GM12878 (cell line): Measurements from ENCODE around the gene TOMM22. TPM values are rescaled to one million over a fixed set of nuclear protein-coding genes. Genes with fewer than 3 reads are reported as not detected.

Experiments
- ATAC-seq: fragments of 200-7000 bp; cut with Tn5 transposase; 3 replicates; pipeline ENCODE4 v1.9.1; 2020; ENCODE audit warnings: mild to moderate bottlenecking, moderate library complexity
- BruUV-seq: library from RNA; stranded (reverse); fragments of 400-500 nt; replicated peaks from 2 replicates; lab custom pipeline; 2021; lab: Mats Ljungman, UMichigan
- CTCF ChIA-PET: fragments of 300-600 bp; sonication (Branson Sonifier 250); formaldehyde crosslinking; extraction: SDS; loops from one replicate; lab custom pipeline; 2021; ENCODE audit warnings: inconsistent platforms; lab: Yijun Ruan, JAX
- POLR2A ChIA-PET: fragments of 350-600 bp; formaldehyde crosslinking; extraction: SDS; loops from one replicate; lab custom pipeline; 2021; ENCODE audit warnings: inconsistent platforms; lab: Charles Lee
- RAD21 ChIA-PET: fragments of 300-600 bp; sonication (Branson Sonifier 250); formaldehyde crosslinking; loops from one replicate; lab custom pipeline; 2023; ENCODE audit warnings: antibody characterized with exemption; ENCODE audit not compliant: unreplicated experiment; lab: Charles Lee
- SMC1A ChIA-PET: fragments of 300-600 bp; sonication (Branson Sonifier 250); formaldehyde crosslinking; loops from one replicate; lab custom pipeline; 2023; ENCODE audit not compliant: unreplicated experiment, uncharacterized antibody; lab: Charles Lee
- DNase-seq: peaks from one replicate; pipeline ENCODE4 v3.0.0-alpha.2; 2011; ENCODE audit warnings: low read depth, low spot score
- FAIRE-seq: peaks from 3 replicates; lab custom pipeline; 2011; peaks lifted over from hg19 to GRCh38; lab: Jason Lieb, UNC
- H2AFZ ChIP-seq: 2 replicates; pipeline ENCODE4 v1.6.0; 2011; ENCODE audit warnings: low read depth, low read length, control low read depth; ENCODE audit not compliant: control insufficient read depth
- H3K27ac ChIP-seq: 2 replicates; pipeline ENCODE4 v1.5.1; 2011; ENCODE audit warnings: control low read depth; ENCODE audit not compliant: control insufficient read depth, insufficient read depth
- H3K27me3 ChIP-seq, 2 experiments: replicated peaks in 1 of 2; 2 replicates each; pipeline versions ENCODE4 v1.6.0 to v1.6.1; 2011; ENCODE audit warnings: low read length in 1 of 2; ENCODE audit not compliant: control insufficient read depth in 2 of 2, insufficient read depth in 2 of 2
- H3K36me3 ChIP-seq, 2 experiments: 2 replicates each; pipeline ENCODE4 v1.5.1; 2011; ENCODE audit warnings: low read length in 1 of 2; ENCODE audit not compliant: control insufficient read depth in 2 of 2, insufficient read depth in 2 of 2
- H3K4me1 ChIP-seq: 2 replicates; pipeline ENCODE4 v1.6.1; 2011; ENCODE audit warnings: mild to moderate bottlenecking, low read length, moderate library complexity, mixed read lengths; ENCODE audit not compliant: control insufficient read depth, insufficient read depth
- H3K4me2 ChIP-seq: 2 replicates; pipeline ENCODE4 v1.6.0; 2011; ENCODE audit warnings: control low read depth; ENCODE audit not compliant: control insufficient read depth, insufficient read depth
- H3K4me3 ChIP-seq: fragments of 200-600 bp; sonication (generic); 2 replicates; pipeline ENCODE4 v1.5.1; 2016
- H3K79me2 ChIP-seq: 2 replicates; pipeline ENCODE4 v1.6.0; 2011; ENCODE audit warnings: low read length; ENCODE audit not compliant: control insufficient read depth, insufficient read depth
- H3K9ac ChIP-seq: 2 replicates; pipeline ENCODE4 v1.8.0; 2011; ENCODE audit warnings: low read length, control low read depth, mixed read lengths; ENCODE audit not compliant: control insufficient read depth, insufficient read depth
- H3K9me3 ChIP-seq: replicated peaks from 3 replicates; pipeline ENCODE4 v1.5.1; 2011; ENCODE audit warnings: mild to moderate bottlenecking, low read length; ENCODE audit not compliant: control insufficient read depth, insufficient read depth
- H4K20me1 ChIP-seq: 2 replicates; pipeline ENCODE4 v1.6.0; 2011; ENCODE audit not compliant: control insufficient read depth, insufficient read depth
- ATF7 ChIP-seq: fragments of 450-650 bp; IDR thresholded peaks from 2 replicates; pipeline ENCODE4 v1.6.1; 2016; ENCODE audit warnings: low read depth, mild to moderate bottlenecking
- BRCA1 ChIP-seq: IDR thresholded peaks from 2 replicates; pipeline ENCODE4 v1.6.1; 2011; ENCODE audit warnings: low read depth, low read length, improper control_type of control experiment
- CBX3 ChIP-seq: fragments of 200-600 bp; sonication (generic); IDR thresholded peaks from 2 replicates; pipeline ENCODE4 v1.6.1; 2016; ENCODE audit warnings: low read depth, borderline replicate concordance
- EGR1 ChIP-seq, 2 experiments: IDR thresholded peaks; 1 replicate in 1 of 2; 2 replicates in 1 of 2; pipeline ENCODE4 v1.6.1; 2011 to 2012; ENCODE audit warnings: low read depth in 2 of 2, low read length in 2 of 2, borderline replicate concordance in 1 of 2, mild to moderate bottlenecking in 1 of 2, moderate library complexity in 1 of 2
- GATAD2B ChIP-seq: fragments of 450-650 bp; conservative IDR thresholded peaks from 2 replicates; pipeline ENCODE4 v1.6.1; 2017; ENCODE audit warnings: low read depth, mild to moderate bottlenecking, moderate library complexity
- MTA2 ChIP-seq: fragments of 450-650 bp; IDR thresholded peaks from 2 replicates; pipeline ENCODE4 v1.6.1; 2016; ENCODE audit warnings: low read depth, mild to moderate bottlenecking, moderate library complexity
- NBN ChIP-seq: fragments of 450-650 bp; IDR thresholded peaks from 2 replicates; pipeline ENCODE4 v1.6.1; 2016
- RCOR1 ChIP-seq: conservative IDR thresholded peaks from 2 replicates; pipeline ENCODE4 v1.6.1; 2012; ENCODE audit warnings: low read depth, low read length, improper control_type of control experiment
- STAT1 ChIP-seq: fragments of 450-650 bp; conservative IDR thresholded peaks from 2 replicates; pipeline ENCODE4 v1.6.1; 2014; ENCODE audit warnings: antibody characterized with exemption, mild to moderate bottlenecking
- SUPT20H ChIP-seq: IDR thresholded peaks from 2 replicates; pipeline ENCODE4 v1.6.1; 2011; ENCODE audit warnings: low read depth, mild to moderate bottlenecking, low read length, moderate library complexity, borderline replicate concordance; ENCODE audit not compliant: control insufficient read depth
- WRNIP1 ChIP-seq: IDR thresholded peaks from 2 replicates; pipeline ENCODE4 v1.6.1; 2011; ENCODE audit warnings: low read depth, low read length, improper control_type of control experiment, borderline replicate concordance
- WGBS: methylation state at CpG from one replicate; pipeline ENCODE4 v1.1.6; 2016; ENCODE audit warnings: low lambda C conversion rate; ENCODE audit not compliant: insufficient replicate concordance, insufficient coverage; ENCODE audit errors: missing lambda C conversion rate; 5-methylcytosine and 5-hydroxymethylcytosine counted together
- in situ Hi-C: fragments of 300-500 bp; cut with MboI; formaldehyde crosslinking; loops from 9 replicates; pipeline ENCODE4 v1.14.3; 2018; ENCODE audit warnings: mixed read lengths
- intact Hi-C: fragments of 100-400 bp; cut with micrococcal nuclease; formaldehyde crosslinking; loops from one replicate; pipeline ENCODE4 v1.14.2; 2022; ENCODE audit not compliant: unreplicated experiment
- polyA plus RNA-seq, 11 experiments: library from polyadenylated mRNA; depleted of rRNA in 4 of 11; unstranded in 6 of 11; stranded (reverse) in 5 of 11; fragments of >200 nt; fragmentation: Nextera tagmentation in 4 of 11; fragmentation: Illumina TruSeq in 1 of 11; extraction: Ambion mirVana in 4 of 11; extraction: Trizol in 1 of 11; gene quantifications; 1 replicate in 1 of 11; 2 replicates in 10 of 11; pipeline versions ENCODE4 v1.2.1 to v1.2.3, GENCODE V29; 2011 to 2016; ENCODE audit warnings: inconsistent platforms in 2 of 11, missing spikeins in 2 of 11, low read depth in 1 of 11
- total RNA-seq, 4 experiments: library from RNA; depleted of rRNA in 3 of 4; stranded (reverse); fragments of >200 nt in 3 of 4; fragmentation: Illumina TruSeq in 1 of 4; extraction: Trizol in 1 of 4; gene quantifications; 2 replicates each; pipeline versions ENCODE4 v1.2.1 to v1.2.3, GENCODE V29; 2013 to 2021
- TF ChIP-seq, protein P1 (sequence below): IDR thresholded peaks from 2 replicates; pipeline ENCODE4 v1.6.1; 2012; ENCODE audit warnings: low read depth, low read length, improper control_type of control experiment
- TF ChIP-seq, protein P2 (sequence below): IDR thresholded peaks from 2 replicates; pipeline ENCODE4 v1.6.1; 2012; ENCODE audit warnings: low read depth, low read length, improper control_type of control experiment
- TF ChIP-seq, protein P3 (sequence below): fragments of 150-350 bp; IDR thresholded peaks from 2 replicates; pipeline ENCODE4 v1.6.1; 2014; ENCODE audit warnings: mild to moderate bottlenecking, low read depth, low read length

TOMM22 gene
- total and polyA plus RNA-seq, 10 of the 15 experiments (the other 5 are each of a cell fraction or from before 2014, with no cell fraction given): 37.6 to 197 (median 94.9) TPM

DNA sequence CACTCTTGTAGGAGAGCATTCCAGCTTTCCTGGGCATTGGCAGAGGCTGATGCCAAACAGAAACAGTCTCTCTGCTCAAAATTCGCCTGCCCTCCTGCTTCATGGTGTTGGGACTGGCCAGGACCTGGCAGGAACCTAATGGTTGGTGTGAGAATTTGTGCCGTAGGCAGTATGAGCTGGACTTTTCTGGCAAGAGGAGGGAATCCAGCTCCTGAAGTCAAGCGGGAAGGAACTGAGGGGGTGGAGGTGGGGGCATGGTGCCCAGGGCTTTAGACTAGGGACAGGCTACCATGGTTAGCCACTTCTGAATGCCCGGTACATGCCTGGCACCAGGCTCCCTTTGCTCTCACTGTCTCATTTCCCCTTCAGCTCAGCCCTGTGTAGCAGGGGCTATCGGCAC lies 6.9 kb upstream of the TOMM22 start:
- Histone ChIP-seq H3K27me3 (no peaks in the 10 kb centered on the region), H3K9ac (no peak overlapping the region), H3K27ac (no peak overlapping the region), H4K20me1 (no peaks in the 10 kb centered on the region), H3K4me2 (no peak overlapping the region), H3K4me1 (no peaks in the 10 kb centered on the region), H2AFZ (no peak overlapping the region), H3K4me3 (no peak overlapping the region), H3K9me3 (no peaks in the 10 kb centered on the region), H3K79me2 (no peaks in the 10 kb centered on the region), H3K36me3 (no peaks in the 10 kb centered on the region; a peak in 1 of 4 replicates)
- ATAC-seq: no peak
- SMC1A ChIA-PET: interaction anchor here (1.1 to 1.3 kb wide), 2 partner anchors 25 to 103 kb away, joined by 4 to 5 read pairs; partner anchors contain the start of gene JOSD1
- intact Hi-C loops: no loop called here
- BruUV-seq: no TSS peak
- POLR2A ChIA-PET: interaction anchor here (0.7 kb wide), 1 partner anchor 9 kb away, joined by 4 read pairs; no protein-coding TSS in a partner anchor
- no peak for FAIRE-seq
- no peak for DNase-seq
- RAD21 ChIA-PET: no interaction called here
- CTCF ChIA-PET: interaction anchor here (0.9 kb wide), 1 partner anchor 194 kb away, joined by 3 read pairs; no protein-coding TSS in a partner anchor
- WGBS: 89% methylated on average over 5 of the region's 5 CpGs
- TF ChIP-seq STAT1 (no peak), WRNIP1 (no peak), GATAD2B (no peak), CBX3 (no peak), MTA2 (no peak), EGR1 (IDR thresholded peaks at IDR 0.05; ENCODE audit: borderline replicate concordance in 1 of 2, low read depth in 2 of 2, low read length in 2 of 2) (no peak), BRCA1 (no peak), ATF7 (no peak), SUPT20H (no peak), NBN (no peak), RCOR1 (no peak)
- TF ChIP-seq, protein P1, sequence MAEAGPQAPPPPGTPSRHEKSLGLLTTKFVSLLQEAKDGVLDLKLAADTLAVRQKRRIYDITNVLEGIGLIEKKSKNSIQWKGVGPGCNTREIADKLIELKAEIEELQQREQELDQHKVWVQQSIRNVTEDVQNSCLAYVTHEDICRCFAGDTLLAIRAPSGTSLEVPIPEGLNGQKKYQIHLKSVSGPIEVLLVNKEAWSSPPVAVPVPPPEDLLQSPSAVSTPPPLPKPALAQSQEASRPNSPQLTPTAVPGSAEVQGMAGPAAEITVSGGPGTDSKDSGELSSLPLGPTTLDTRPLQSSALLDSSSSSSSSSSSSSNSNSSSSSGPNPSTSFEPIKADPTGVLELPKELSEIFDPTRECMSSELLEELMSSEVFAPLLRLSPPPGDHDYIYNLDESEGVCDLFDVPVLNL: no peak
- TF ChIP-seq, protein P2, sequence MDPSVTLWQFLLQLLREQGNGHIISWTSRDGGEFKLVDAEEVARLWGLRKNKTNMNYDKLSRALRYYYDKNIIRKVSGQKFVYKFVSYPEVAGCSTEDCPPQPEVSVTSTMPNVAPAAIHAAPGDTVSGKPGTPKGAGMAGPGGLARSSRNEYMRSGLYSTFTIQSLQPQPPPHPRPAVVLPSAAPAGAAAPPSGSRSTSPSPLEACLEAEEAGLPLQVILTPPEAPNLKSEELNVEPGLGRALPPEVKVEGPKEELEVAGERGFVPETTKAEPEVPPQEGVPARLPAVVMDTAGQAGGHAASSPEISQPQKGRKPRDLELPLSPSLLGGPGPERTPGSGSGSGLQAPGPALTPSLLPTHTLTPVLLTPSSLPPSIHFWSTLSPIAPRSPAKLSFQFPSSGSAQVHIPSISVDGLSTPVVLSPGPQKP: no peak
- TF ChIP-seq, protein P3, sequence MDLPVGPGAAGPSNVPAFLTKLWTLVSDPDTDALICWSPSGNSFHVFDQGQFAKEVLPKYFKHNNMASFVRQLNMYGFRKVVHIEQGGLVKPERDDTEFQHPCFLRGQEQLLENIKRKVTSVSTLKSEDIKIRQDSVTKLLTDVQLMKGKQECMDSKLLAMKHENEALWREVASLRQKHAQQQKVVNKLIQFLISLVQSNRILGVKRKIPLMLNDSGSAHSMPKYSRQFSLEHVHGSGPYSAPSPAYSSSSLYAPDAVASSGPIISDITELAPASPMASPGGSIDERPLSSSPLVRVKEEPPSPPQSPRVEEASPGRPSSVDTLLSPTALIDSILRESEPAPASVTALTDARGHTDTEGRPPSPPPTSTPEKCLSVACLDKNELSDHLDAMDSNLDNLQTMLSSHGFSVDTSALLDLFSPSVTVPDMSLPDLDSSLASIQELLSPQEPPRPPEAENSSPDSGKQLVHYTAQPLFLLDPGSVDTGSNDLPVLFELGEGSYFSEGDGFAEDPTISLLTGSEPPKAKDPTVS: no peak
- in situ Hi-C loops: no loop called here
